Neural progenitor cell (in vitro differentiated cells): ENCODE results near the gene AHSG. TPM values are rescaled to one million over a fixed set of nuclear protein-coding genes. Genes with fewer than 3 reads are reported as not detected.

ENCODE experiments used
- DNase-seq: peaks from one replicate; pipeline ENCODE4 v3.0.0-alpha.2; 2016; ENCODE audit warnings: low spot score
- H2AFZ ChIP-seq: fragments of 200-600 bp; sonication (generic); replicated peaks from 2 replicates; pipeline ENCODE4 v1.6.1; 2016; ENCODE audit warnings: antibody characterized with exemption
- H3F3A ChIP-seq: fragments of 200-600 bp; sonication (generic); 2 replicates; pipeline ENCODE4 v1.6.1; 2016; ENCODE audit warnings: antibody characterized with exemption, low read depth
- H3K27ac ChIP-seq: fragments of 200-600 bp; sonication (generic); 2 replicates; pipeline ENCODE4 v1.5.1; 2016; ENCODE audit warnings: mild to moderate bottlenecking
- H3K27me3 ChIP-seq: fragments of 200-600 bp; sonication (generic); 2 replicates; pipeline ENCODE4 v1.6.1; 2016; ENCODE audit warnings: mild to moderate bottlenecking, moderate library complexity
- H3K36me3 ChIP-seq: fragments of 200-600 bp; sonication (generic); 2 replicates; pipeline ENCODE4 v1.5.1; 2016
- H3K4me1 ChIP-seq: fragments of 200-600 bp; sonication (generic); 2 replicates; pipeline ENCODE4 v1.6.1; 2016; ENCODE audit warnings: mixed run types
- H3K4me2 ChIP-seq: fragments of 200-600 bp; sonication (generic); 2 replicates; pipeline ENCODE4 v1.6.1; 2016
- H3K4me3 ChIP-seq: fragments of 200-600 bp; sonication (generic); 2 replicates; pipeline ENCODE4 v1.5.1; 2016
- H3K79me2 ChIP-seq: fragments of 200-600 bp; sonication (generic); 2 replicates; pipeline ENCODE4 v1.6.1; 2016; ENCODE audit warnings: low read depth
- H3K9ac ChIP-seq: fragments of 200-600 bp; sonication (generic); 2 replicates; pipeline ENCODE4 v1.6.1; 2016
- H3K9me3 ChIP-seq: fragments of 200-600 bp; sonication (generic); 2 replicates; pipeline ENCODE4 v1.5.1; 2016; ENCODE audit warnings: low read depth
- H4K20me1 ChIP-seq: fragments of 200-600 bp; sonication (generic); 2 replicates; pipeline ENCODE4 v1.6.1; 2016; ENCODE audit warnings: low read depth
- H3K27ac Mint-ChIP-seq: 3 replicates; pipeline ENCODE4 v1.8.0; 2021; ENCODE audit warnings: mixed read lengths
- H3K27me3 Mint-ChIP-seq: 2 replicates; pipeline ENCODE4 v1.8.0; 2022; ENCODE audit warnings: low read depth, mild to moderate bottlenecking, inconsistent platforms, moderate library complexity, mixed read lengths; ENCODE audit not compliant: insufficient read depth
- H3K36me3 Mint-ChIP-seq: 3 replicates; pipeline ENCODE4 v1.8.0; 2021; ENCODE audit warnings: mixed read lengths
- H3K4me1 Mint-ChIP-seq: 3 replicates; pipeline ENCODE4 v1.8.0; 2021; ENCODE audit warnings: mixed read lengths
- H3K4me3 Mint-ChIP-seq: 3 replicates; pipeline ENCODE4 v1.8.0; 2021; ENCODE audit warnings: mild to moderate bottlenecking, moderate library complexity, mixed read lengths
- H3K9me3 Mint-ChIP-seq: 3 replicates; pipeline ENCODE4 v1.8.0; 2020; ENCODE audit warnings: mixed read lengths
- CTCF ChIP-seq: fragments of 200-600 bp; sonication (generic); IDR thresholded peaks from 2 replicates; pipeline ENCODE4 v1.5.1; 2017; ENCODE audit warnings: antibody characterized with exemption, mild to moderate bottlenecking
- EZH2 ChIP-seq: fragments of 200-600 bp; sonication (generic); IDR thresholded peaks from 2 replicates; pipeline ENCODE4 v1.6.1; 2017; ENCODE audit warnings: antibody characterized with exemption, mild to moderate bottlenecking, moderate library complexity
- EZH2phosphoT487 ChIP-seq: fragments of 200-600 bp; sonication (generic); IDR thresholded peaks from 2 replicates; pipeline ENCODE4 v1.6.1; 2017; ENCODE audit warnings: antibody characterized with exemption
- total RNA-seq: library from RNA; depleted of rRNA; stranded (reverse); fragments of >200 nt; gene quantifications from 2 replicates; pipeline ENCODE4 v1.2.3, GENCODE V29; 2015; ENCODE audit warnings: low replicate concordance

AHSG gene
- total RNA-seq, 1 donor from 2014 or later, result not detected

GRCh38 chr3:186605561-186606545 lies 7.0 kb upstream of the AHSG start:
- TF ChIP-seq EZH2phosphoT487, result no peak
- no peak for TF ChIP-seq CTCF
- TF ChIP-seq EZH2, result no peak
- DNase-seq, result no peak
- Mint-ChIP-seq H3K27ac (no peak overlapping the region), H3K36me3 (no peaks in the 10 kb centered on the region), H3K4me3 (no peak overlapping the region), H3K9me3 (no peaks in the 10 kb centered on the region), H3K4me1 (no peaks in the 10 kb centered on the region), H3K27me3 (peaks cover 4% of the 10 kb centered on the region)
- Histone ChIP-seq H4K20me1 (no peaks in the 10 kb centered on the region), H3K9me3 (no peaks in the 10 kb centered on the region), H3K79me2 (no peaks in the 10 kb centered on the region), H3F3A (no peaks in the 10 kb centered on the region), H3K4me1 (no peaks in the 10 kb centered on the region), H2AFZ (no peak overlapping the region), H3K27me3 (no peaks in the 10 kb centered on the region), H3K9ac (no peak overlapping the region), H3K27ac (no peak overlapping the region), H3K36me3 (no peaks in the 10 kb centered on the region), H3K4me3 (no peak overlapping the region), H3K4me2 (no peak overlapping the region)

GRCh38 chr3:186608624-186609215 lies 4.1 kb upstream of the AHSG start:
- H3K36me3 Mint-ChIP-seq, result no peaks in the 10 kb centered on the region
- no peak overlapping the region for H3K27ac ChIP-seq
- no peaks in the 10 kb centered on the region for H3K27me3 ChIP-seq
- H3K9me3 ChIP-seq, result no peaks in the 10 kb centered on the region
- H3K27ac Mint-ChIP-seq, result no peak overlapping the region
- H3K9ac ChIP-seq, result no peak overlapping the region
- H3K4me3 ChIP-seq, result no peak overlapping the region
- H4K20me1 ChIP-seq, result no peaks in the 10 kb centered on the region
- H3K9me3 Mint-ChIP-seq, result no peaks in the 10 kb centered on the region
- H3F3A ChIP-seq, result no peaks in the 10 kb centered on the region
- no peaks in the 10 kb centered on the region for H3K4me1 Mint-ChIP-seq
- H3K4me1 ChIP-seq, result no peaks in the 10 kb centered on the region
- DNase-seq, result no peak
- no peak overlapping the region for H3K4me2 ChIP-seq
- no peak overlapping the region for H2AFZ ChIP-seq
- H3K4me3 Mint-ChIP-seq, result no peak overlapping the region
- H3K27me3 Mint-ChIP-seq, result peaks cover 7% of the 10 kb centered on the region
- H3K36me3 ChIP-seq, result no peaks in the 10 kb centered on the region
- no peaks in the 10 kb centered on the region for H3K79me2 ChIP-seq
- TF ChIP-seq CTCF (no peak), EZH2phosphoT487 (no peak), EZH2 (no peak)

- Mint-ChIP-seq H3K4me3 (no peak overlapping the region), H3K9me3 (no peaks in the 10 kb centered on the region), H3K27ac (no peak overlapping the region), H3K36me3 (no peaks in the 10 kb centered on the region), H3K27me3 (peaks cover 7% of the 10 kb centered on the region), H3K4me1 (no peaks in the 10 kb centered on the region)
- H3K27ac ChIP-seq, result no peak overlapping the region
- no peak for TF ChIP-seq CTCF
- no peak for TF ChIP-seq EZH2phosphoT487
- TF ChIP-seq EZH2, result no peak
- H3K4me2 ChIP-seq, result no peak overlapping the region
- no peaks in the 10 kb centered on the region for H3K9me3 ChIP-seq
- no peak for DNase-seq
- no peaks in the 10 kb centered on the region for H3K79me2 ChIP-seq
- H3K36me3 ChIP-seq, result no peaks in the 10 kb centered on the region
- no peak overlapping the region for H3K9ac ChIP-seq
- no peaks in the 10 kb centered on the region for H4K20me1 ChIP-seq
- no peak overlapping the region for H2AFZ ChIP-seq
- peaks cover 2% of the 10 kb centered on the region for H3K27me3 ChIP-seq
- no peaks in the 10 kb centered on the region for H3K4me1 ChIP-seq
- no peak overlapping the region for H3K4me3 ChIP-seq
- no peaks in the 10 kb centered on the region for H3F3A ChIP-seq
Observed at GRCh38 chr3:186609247-186609868, 3.5 kb upstream of the AHSG start.
